Stimulated activated CD4-positive, alpha-beta T cell treated with anti-CD3 and anti-CD28 coated beads, Interleukin-4, amount 100 ng/mL, for 48 hours (primary cell): ENCODE data around the gene DCAF4L1.

Source experiments
- DNase-seq, 2 donors: peaks; one replicate each; pipeline ENCODE4 v3.0.0-alpha.2; 2020; ENCODE audit warnings: low read depth in 2 of 2

Gene DCAF4L1, protein sequence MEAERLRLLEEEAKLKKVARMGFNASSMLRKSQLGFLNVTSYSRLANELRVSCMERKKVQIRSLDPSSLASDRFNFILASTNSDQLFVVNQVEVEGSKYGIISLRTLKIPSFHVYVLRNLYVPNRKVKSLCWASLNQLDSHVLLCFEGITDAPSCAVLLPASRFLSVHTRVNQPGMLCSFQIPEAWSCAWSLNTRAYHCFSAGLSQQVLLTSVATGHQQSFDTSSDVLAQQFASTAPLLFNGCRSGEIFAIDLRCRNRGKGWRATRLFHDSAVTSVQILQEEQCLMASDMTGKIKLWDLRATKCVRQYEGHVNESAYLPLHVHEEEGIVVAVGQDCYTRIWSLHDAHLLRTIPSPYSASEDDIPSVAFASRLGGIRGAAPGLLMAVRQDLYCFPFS

DNA sequence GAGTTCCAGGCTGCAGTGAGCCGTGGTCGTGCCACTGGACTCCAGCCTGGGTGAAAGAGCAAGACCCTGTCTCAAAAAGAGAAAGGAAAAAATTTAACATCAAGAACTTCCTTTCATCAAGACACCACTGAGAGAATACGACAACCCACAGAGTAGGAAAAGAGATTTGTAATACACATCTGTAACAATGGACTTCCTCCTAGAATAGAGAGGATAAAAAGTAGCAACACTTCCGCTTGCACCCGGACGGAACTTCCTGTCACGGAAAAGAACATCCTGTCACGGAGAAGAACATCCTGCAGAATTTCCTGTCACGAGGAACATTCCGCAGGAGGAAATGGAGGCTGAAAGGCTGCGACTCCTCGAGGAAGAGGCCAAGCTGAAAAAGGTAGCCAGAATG lies at the start of gene DCAF4L1:
Gene DCAF4L1 (plus strand): TSS at position 301 of the 400 bp plus-strand sequence. CDS start 37 bp downstream, at position 338.
- no peak for DNase-seq

DNA sequence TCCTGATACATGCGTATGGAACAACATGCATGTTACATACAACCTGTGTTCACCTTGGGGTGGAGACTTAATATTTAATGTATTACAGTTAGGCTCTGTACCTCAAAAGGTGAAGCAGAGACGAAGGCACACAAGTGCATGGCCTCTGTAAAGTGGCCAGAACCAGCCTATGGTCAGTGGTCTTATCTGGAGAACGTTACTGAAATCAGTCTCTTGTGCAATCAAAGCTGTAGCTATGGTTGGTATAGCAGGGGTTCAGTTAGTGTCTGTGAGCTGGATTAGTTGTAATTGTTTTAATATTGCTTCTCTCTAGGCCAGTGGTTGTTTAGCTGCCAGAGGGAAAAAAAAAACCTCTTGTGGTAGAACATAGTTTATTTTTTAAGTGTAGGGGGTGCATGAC lies 48.6 kb upstream of the DCAF4L1 start:
- no peak for DNase-seq

DNA sequence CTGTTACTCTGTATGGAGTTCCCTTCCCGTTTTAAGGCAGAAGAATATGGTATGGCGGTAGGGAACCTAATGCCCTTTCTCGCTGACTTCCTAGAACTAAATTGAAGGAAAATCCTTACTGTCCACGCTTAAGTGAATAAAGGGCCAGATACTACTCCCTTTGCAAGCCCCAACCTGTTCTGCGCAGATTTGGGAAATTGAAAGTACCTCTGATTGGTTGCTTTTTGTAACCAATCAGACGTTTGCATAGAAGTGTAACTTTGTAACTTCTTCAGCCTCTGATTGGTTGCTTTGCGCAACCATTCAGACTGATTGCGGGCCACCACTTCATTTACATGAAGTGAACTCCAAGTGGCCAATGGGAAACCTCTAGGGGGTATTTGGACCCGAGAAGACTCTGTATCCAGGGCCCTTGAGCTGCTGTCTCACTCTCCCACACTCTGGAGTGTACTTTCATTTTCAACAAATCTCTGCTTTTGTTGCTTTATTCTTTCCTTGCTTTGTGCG lies 47.5 kb upstream of the DCAF4L1 start:
- DNase-seq = no peak

DNA sequence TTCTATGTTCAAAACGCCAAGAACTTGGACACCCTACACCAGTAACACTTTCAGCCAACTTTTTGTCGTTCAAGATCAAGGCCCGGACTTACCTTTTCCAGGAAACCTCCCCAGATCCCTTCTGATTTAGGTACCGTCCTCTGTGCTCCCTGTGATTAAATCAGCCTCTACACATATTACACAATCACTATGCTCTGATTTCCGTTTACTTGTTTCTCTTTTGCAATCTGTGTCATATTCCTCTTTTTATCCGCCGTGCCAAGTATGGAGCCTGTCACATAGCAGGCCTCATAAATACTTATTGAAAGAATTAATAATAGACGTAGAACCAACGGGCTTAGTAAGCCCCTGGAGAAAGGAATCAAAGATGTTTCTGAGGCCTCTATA lies 47.0 kb upstream of the DCAF4L1 start:
- DNase-seq = no peak

- DNase-seq = peak; percentile 56 to 77
These were observed 46.5 kb upstream of the DCAF4L1 start, which contains the start of gene TMEM33 for GRCh38 chr4:41934901-41935651. Gene TMEM33, plus strand, starts transcription at chr4:41935429. Its CDS starts 56 bp downstream, at chr4:41935485.

DNA sequence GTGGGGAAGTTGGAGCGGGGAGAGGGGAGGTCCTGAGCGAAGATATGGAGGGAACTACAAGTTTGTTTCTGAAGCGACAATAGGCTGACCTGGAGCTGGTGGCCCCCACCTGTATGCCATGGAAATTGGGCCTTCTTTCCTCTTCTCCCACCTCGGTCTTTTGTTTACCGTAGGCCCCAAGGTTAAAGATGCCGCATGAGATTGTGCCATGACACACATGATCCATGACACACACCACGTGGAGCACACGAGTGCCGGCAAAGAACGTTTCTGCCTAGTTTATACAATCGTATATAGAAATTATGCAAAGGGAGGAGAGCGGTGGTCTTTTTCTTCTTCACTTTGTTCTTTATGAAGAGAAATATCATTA lies 45.9 kb upstream of the DCAF4L1 start:
- peak; percentile 1 to 21 for DNase-seq

DNA sequence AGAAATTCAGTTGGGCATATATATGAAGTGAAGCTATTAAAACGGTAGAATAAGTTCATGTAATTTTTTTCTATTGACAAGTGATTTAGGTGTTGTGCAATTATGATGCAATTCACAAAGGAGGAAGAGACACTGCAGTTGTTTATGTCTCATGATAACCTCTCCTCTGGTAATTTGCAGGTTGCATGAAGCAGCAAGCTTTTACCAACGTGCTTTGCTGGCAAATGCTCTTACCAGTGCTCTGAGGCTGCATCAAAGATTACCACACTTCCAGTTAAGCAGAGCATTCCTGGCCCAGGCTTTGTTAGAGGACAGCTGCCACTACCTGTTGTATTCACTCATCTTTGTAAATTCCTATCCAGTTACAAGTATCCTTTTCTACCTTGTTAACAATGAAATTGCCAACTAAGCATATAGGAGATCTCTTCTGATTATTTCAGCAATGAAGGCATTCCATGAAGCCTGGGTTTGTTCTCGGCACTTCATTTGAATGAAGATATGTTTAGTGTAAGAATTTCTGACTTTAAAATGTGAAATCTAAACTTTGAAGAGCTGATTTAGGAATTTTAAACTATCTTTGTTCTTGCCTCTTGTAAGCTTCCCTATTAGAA lies 42.4 kb upstream of the DCAF4L1 start:
- no peak for DNase-seq

- DNase-seq = no peak
These were observed 40.7 kb upstream of the DCAF4L1 start for GRCh38 chr4:41940834-41941233.

DNA sequence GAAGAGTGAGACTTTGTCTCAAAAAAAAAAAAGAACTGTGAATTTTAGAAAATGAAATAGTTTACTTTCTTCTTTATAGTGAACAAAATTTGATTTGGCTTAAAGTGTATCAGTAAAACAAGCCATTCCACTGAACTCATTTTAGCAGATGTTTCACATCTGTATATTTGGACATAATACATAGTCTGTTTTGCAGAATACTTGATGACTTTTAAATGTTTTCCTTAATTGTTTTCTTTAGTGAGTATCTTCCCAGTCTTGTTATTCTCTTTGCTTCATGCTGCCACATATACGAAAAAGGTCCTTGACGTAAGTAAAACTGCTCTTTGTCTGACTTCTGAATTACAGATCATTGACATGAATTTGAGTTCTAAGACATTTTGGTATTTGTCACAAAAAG lies 38.0 kb upstream of the DCAF4L1 start:
- DNase-seq = no peak

GRCh38 chr4:41944089-41944488 lies 37.5 kb upstream of the DCAF4L1 start:
- DNase-seq = no peak

GRCh38 chr4:41949531-41949930 lies 32.0 kb upstream of the DCAF4L1 start:
- DNase-seq = no peak

- DNase-seq = no peak
These were observed 23.9 kb upstream of the DCAF4L1 start for GRCh38 chr4:41957634-41958033.

GRCh38 chr4:41963105-41963504 lies 18.5 kb upstream of the DCAF4L1 start:
- DNase-seq = no peak

- DNase-seq = no peak
These were observed 17.2 kb upstream of the DCAF4L1 start for GRCh38 chr4:41964401-41964800.

DNA sequence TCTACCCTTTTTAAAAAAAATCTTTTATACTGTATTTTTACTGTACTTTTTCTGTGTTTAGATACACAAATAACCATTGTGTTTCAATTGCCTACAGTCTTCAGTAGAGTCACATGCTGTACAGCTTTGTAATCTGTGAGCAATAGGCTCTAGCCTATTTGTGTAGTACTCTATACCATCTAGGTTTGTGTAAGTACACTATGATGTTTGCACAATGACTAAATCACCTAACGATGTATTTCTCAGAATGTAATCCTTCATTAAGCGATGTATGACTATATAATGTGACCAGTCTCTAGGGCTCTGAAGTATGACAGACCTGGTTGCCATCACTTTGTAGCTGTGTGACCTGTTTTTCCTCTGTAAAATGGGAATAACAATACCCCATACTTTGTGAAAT lies 14.2 kb upstream of the DCAF4L1 start:
- DNase-seq = no peak

GRCh38 chr4:41969671-41970070 lies 11.9 kb upstream of the DCAF4L1 start:
- no peak for DNase-seq

- no peak for DNase-seq
These were observed 6.2 kb upstream of the DCAF4L1 start for GRCh38 chr4:41975341-41975740.

GRCh38 chr4:41976775-41977516 lies 4.6 kb upstream of the DCAF4L1 start:
- DNase-seq = no peak

DNA sequence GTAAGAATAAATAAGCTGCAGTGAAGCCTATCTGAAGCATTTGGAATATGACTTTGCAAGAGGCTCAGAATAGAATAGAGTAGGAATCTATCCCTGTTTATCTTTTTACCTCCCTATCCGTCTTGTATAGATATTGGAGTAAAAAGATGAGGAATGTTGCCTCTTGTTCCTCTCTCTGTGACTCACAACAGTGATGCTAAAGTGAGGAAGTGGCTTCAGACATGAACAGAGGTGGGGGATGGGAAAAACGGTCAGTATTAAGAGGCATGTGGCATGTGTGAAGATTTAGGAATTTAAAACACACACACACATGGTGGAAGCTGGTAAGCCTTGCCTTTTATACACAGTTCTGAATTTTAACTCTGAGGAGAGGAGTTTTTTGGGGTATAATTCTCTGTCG lies 3.8 kb upstream of the DCAF4L1 start:
- no peak for DNase-seq

- DNase-seq = no peak
These were observed 1.2 kb downstream of the DCAF4L1 start for GRCh38 chr4:41982716-41983115.

GRCh38 chr4:41985151-41985550 lies 3.6 kb downstream of the DCAF4L1 start:
- DNase-seq = no peak

- no peak for DNase-seq
These were observed 8.4 kb downstream of the DCAF4L1 start for GRCh38 chr4:41989994-41990364.
